Activated CD8-positive, alpha-beta T cell treated with anti-CD3 and anti-CD28 coated beads for 36 hours (primary cell): ENCODE results near the gene TRAF3IP1. TPM values are rescaled to one million over a fixed set of nuclear protein-coding genes. Genes with fewer than 3 reads are reported as not detected.

ENCODE experiments used
- ATAC-seq: fragments of 200-7000 bp; cut with Tn5 transposase; one replicate; pipeline ENCODE4 v1.10.0; 2021; ENCODE audit warnings: mild to moderate bottlenecking, moderate library complexity
- CTCF ChIA-PET: fragments of 350-600 bp; sonication (Branson Sonifier 250); formaldehyde crosslinking; loops from one replicate; lab custom pipeline; 2021; ENCODE audit warnings: antibody characterized with exemption; lab: Charles Lee
- POLR2A ChIA-PET: fragments of 350-600 bp; sonication (Branson Sonifier 250); formaldehyde crosslinking; loops from one replicate; lab custom pipeline; 2021; ENCODE audit warnings: antibody characterized with exemption; lab: Charles Lee
- DNase-seq: peaks from one replicate; pipeline ENCODE4 v3.0.0-alpha.2; 2020
- H3K27ac Mint-ChIP-seq: one replicate; pipeline ENCODE4 v1.8.0; 2021; ENCODE audit warnings: mild to moderate bottlenecking, mixed read lengths
- H3K27me3 Mint-ChIP-seq: one replicate; pipeline ENCODE4 v1.8.0; 2021; ENCODE audit warnings: mixed read lengths
- H3K36me3 Mint-ChIP-seq: one replicate; pipeline ENCODE4 v1.8.0; 2021; ENCODE audit warnings: low read depth, mixed read lengths
- H3K4me1 Mint-ChIP-seq: one replicate; pipeline ENCODE4 v1.8.0; 2021; ENCODE audit warnings: low read depth, mixed read lengths
- H3K4me3 Mint-ChIP-seq: one replicate; pipeline ENCODE4 v1.8.0; 2021; ENCODE audit warnings: mild to moderate bottlenecking, moderate library complexity, mixed read lengths
- H3K9me3 Mint-ChIP-seq: one replicate; pipeline ENCODE4 v1.8.0; 2021; ENCODE audit warnings: mixed read lengths
- intact Hi-C: fragments of 100-400 bp; cut with micrococcal nuclease; formaldehyde crosslinking; loops from one replicate; pipeline ENCODE4 v1.10.0; 2022
- total RNA-seq, 2 experiments: library from RNA; stranded (reverse); gene quantifications; one replicate each; pipeline ENCODE4 v1.2.3, GENCODE V29; 2021
- TF ChIP-seq, protein P1 (sequence below): fragments of 200-600 bp; IDR thresholded peaks from one replicate; pipeline ENCODE4 v1.8.0; 2022; ENCODE audit warnings: antibody characterized with exemption, mild to moderate bottlenecking

Gene TRAF3IP1
- total RNA-seq, 2 experiments from 2014 or later: 7.1 to 7.9 TPM

- intact Hi-C loops: no loop called here
- peaks cover 1% of the 10 kb centered on the region for H3K27me3 Mint-ChIP-seq
- H3K4me3 Mint-ChIP-seq: no peak overlapping the region
- H3K9me3 Mint-ChIP-seq: no peaks in the 10 kb centered on the region
- ChIA-PET CTCF (interaction anchor here (1.2 kb wide), 1 partner anchor 11 kb away, joined by 3 read pairs; no protein-coding TSS in a partner anchor), POLR2A (no interaction called here)
- H3K4me1 Mint-ChIP-seq: no peaks in the 10 kb centered on the region
- DNase-seq (no peak), ATAC-seq (no peak)
- no peak overlapping the region for H3K27ac Mint-ChIP-seq
- TF ChIP-seq, protein P1, sequence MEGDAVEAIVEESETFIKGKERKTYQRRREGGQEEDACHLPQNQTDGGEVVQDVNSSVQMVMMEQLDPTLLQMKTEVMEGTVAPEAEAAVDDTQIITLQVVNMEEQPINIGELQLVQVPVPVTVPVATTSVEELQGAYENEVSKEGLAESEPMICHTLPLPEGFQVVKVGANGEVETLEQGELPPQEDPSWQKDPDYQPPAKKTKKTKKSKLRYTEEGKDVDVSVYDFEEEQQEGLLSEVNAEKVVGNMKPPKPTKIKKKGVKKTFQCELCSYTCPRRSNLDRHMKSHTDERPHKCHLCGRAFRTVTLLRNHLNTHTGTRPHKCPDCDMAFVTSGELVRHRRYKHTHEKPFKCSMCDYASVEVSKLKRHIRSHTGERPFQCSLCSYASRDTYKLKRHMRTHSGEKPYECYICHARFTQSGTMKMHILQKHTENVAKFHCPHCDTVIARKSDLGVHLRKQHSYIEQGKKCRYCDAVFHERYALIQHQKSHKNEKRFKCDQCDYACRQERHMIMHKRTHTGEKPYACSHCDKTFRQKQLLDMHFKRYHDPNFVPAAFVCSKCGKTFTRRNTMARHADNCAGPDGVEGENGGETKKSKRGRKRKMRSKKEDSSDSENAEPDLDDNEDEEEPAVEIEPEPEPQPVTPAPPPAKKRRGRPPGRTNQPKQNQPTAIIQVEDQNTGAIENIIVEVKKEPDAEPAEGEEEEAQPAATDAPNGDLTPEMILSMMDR: no peak
- no peaks in the 10 kb centered on the region for H3K36me3 Mint-ChIP-seq
These were observed 17.6 kb upstream of the TRAF3IP1 start for GRCh38 chr2:238302751-238303150.

GRCh38 chr2:238304116-238304515 is 16.2 kb upstream of the TRAF3IP1 start:
- ATAC-seq: no peak
- Mint-ChIP-seq H3K9me3 (no peaks in the 10 kb centered on the region), H3K27me3 (peaks cover 2% of the 10 kb centered on the region), H3K27ac (no peak overlapping the region), H3K4me3 (no peak overlapping the region), H3K4me1 (no peaks in the 10 kb centered on the region), H3K36me3 (no peaks in the 10 kb centered on the region)
- TF ChIP-seq, protein P1: no peak
- intact Hi-C loops: no loop called here
- no peak for DNase-seq
- CTCF ChIA-PET: interaction anchor here (2.2 kb wide), 1 partner anchor 9 kb away, joined by 8 read pairs; no protein-coding TSS in a partner anchor
- POLR2A ChIA-PET: no interaction called here

- DNase-seq (no peak), ATAC-seq (no peak)
- intact Hi-C loops: no loop called here
- no peaks in the 10 kb centered on the region for H3K9me3 Mint-ChIP-seq
- no peak overlapping the region for H3K4me3 Mint-ChIP-seq
- H3K27ac Mint-ChIP-seq: no peak overlapping the region
- H3K27me3 Mint-ChIP-seq: peaks cover 3% of the 10 kb centered on the region
- TF ChIP-seq, protein P1: no peak
- CTCF ChIA-PET: interaction anchor here (0.9 to 2.2 kb wide), 2 partner anchors 8 to 34 kb away, joined by 3 to 8 read pairs; no protein-coding TSS in a partner anchor
- H3K36me3 Mint-ChIP-seq: no peaks in the 10 kb centered on the region
- H3K4me1 Mint-ChIP-seq: no peaks in the 10 kb centered on the region
- POLR2A ChIA-PET: interaction anchor here (0.8 kb wide), 1 partner anchor 10 kb away, joined by 5 read pairs; no protein-coding TSS in a partner anchor
These were observed 15.0 kb upstream of the TRAF3IP1 start for GRCh38 chr2:238305092-238305862.

DNA sequence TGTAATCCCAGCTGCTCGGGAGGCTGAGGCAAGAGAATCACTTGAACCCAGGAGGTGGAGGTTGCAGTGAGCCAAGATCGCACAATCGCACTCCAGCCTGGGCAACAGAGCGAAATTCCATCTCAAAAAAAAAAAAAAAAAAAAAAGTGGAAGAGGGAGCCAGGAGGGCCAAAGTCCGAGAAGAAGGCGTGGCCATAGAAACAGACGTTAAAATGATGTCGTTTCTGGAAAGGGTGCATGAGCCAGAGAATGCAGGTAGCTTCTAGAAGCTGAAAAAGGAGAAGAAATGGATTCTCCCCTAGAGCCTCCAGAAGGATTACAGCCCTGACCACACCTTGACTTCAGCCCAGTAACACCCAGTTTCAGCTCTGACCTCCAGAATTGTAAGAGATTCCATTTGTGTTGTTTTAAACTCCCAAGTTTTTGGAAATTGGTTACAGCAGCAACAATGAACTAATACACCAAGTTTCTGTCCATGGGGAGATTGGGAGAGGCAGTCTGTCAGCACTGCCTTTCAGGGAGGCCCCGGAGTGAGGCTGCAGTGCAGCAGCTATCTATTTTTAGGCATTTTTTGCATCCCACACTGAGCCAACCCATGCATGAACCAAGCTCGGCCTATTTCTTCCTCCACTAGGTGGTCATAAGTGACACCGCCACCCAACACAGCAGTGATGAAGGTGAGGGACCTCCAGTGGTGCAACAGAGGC is 14.2 kb upstream of the TRAF3IP1 start:
- CTCF ChIA-PET: interaction anchor here (2.2 kb wide), 1 partner anchor 7 kb away, joined by 8 read pairs; no protein-coding TSS in a partner anchor
- Mint-ChIP-seq H3K36me3 (no peaks in the 10 kb centered on the region), H3K9me3 (no peaks in the 10 kb centered on the region), H3K27ac (no peak overlapping the region), H3K27me3 (peaks cover 3% of the 10 kb centered on the region), H3K4me1 (no peaks in the 10 kb centered on the region), H3K4me3 (no peak overlapping the region)
- DNase-seq (no peak), ATAC-seq (no peak)
- intact Hi-C loops: no loop called here
- TF ChIP-seq, protein P1: no peak
- POLR2A ChIA-PET: interaction anchor here (0.8 kb wide), 1 partner anchor 9 kb away, joined by 5 read pairs; no protein-coding TSS in a partner anchor

- H3K27ac Mint-ChIP-seq: no peak overlapping the region
- DNase-seq: no peak
- ATAC-seq: no peak
- H3K27me3 Mint-ChIP-seq: peaks cover 3% of the 10 kb centered on the region
- intact Hi-C loops: no loop called here
- TF ChIP-seq, protein P1: no peak
- POLR2A ChIA-PET: no interaction called here
- H3K9me3 Mint-ChIP-seq: no peaks in the 10 kb centered on the region
- H3K4me1 Mint-ChIP-seq: no peaks in the 10 kb centered on the region
- CTCF ChIA-PET: no interaction called here
- H3K36me3 Mint-ChIP-seq: no peaks in the 10 kb centered on the region
- no peak overlapping the region for H3K4me3 Mint-ChIP-seq
These were observed 13.7 kb upstream of the TRAF3IP1 start for GRCh38 chr2:238306672-238306998.
